K562 (cell line): ENCODE data around the gene DTX1. TPM values are rescaled to one million over a fixed set of nuclear protein-coding genes. Genes with fewer than 3 reads are reported as not detected.

Experiments
- ARID2 ChIP-seq: fragments of 450-650 bp; IDR thresholded peaks from 2 replicates; pipeline ENCODE4 v1.6.1; 2017; ENCODE audit warnings: antibody characterized with exemption, mild to moderate bottlenecking
- ATF7 ChIP-seq: fragments of 450-650 bp; IDR thresholded peaks from 2 replicates; pipeline ENCODE4 v1.7.1; 2014; ENCODE audit warnings: mild to moderate bottlenecking, moderate library complexity
- BHLHE40 ChIP-seq: IDR thresholded peaks from 2 replicates; pipeline ENCODE4 v1.6.1; 2011; ENCODE audit warnings: low read length, improper control_type of control experiment
- CCNT2 ChIP-seq: IDR thresholded peaks from 2 replicates; pipeline ENCODE4 v1.6.1; 2011; ENCODE audit warnings: borderline replicate concordance, low read depth, mild to moderate bottlenecking, moderate library complexity, mixed read lengths, low read length; ENCODE audit not compliant: insufficient read length; ENCODE audit errors: extremely low read depth
- EP400 ChIP-seq: fragments of 450-650 bp; IDR thresholded peaks from 2 replicates; pipeline ENCODE4 v1.6.1; 2017; ENCODE audit warnings: antibody characterized with exemption, mild to moderate bottlenecking, moderate library complexity
- ETV5 ChIP-seq: sonication (generic); formaldehyde crosslinking; IDR thresholded peaks from 2 replicates; pipeline ENCODE4 v1.4.0; 2020; ENCODE audit warnings: low read depth, mild to moderate bottlenecking, missing genetic modification reagents
- FUS ChIP-seq: fragments of 200-400 bp; formaldehyde crosslinking; optimal IDR thresholded peaks from 2 replicates; pipeline ENCODE3; 2017; ENCODE audit warnings: low read depth, low read length
- HINFP ChIP-seq: fragments of 450-650 bp; conservative IDR thresholded peaks from 2 replicates; pipeline ENCODE4 v1.6.1; 2016; ENCODE audit warnings: missing genetic modification characterization, low read depth, mild to moderate bottlenecking, control low read depth, missing compliant biosample characterization
- JUND ChIP-seq, 2 experiments: IDR thresholded peaks; 2 replicates in 1 of 2; 3 replicates in 1 of 2; pipeline ENCODE4 v1.6.1; 2011; ENCODE audit warnings: borderline replicate concordance in 2 of 2, low read depth in 2 of 2, low read length in 2 of 2, improper control_type of control experiment in 1 of 2, missing biosample characterization in 1 of 2, missing genetic modification characterization in 1 of 2, missing genetic modification reagents in 1 of 2
- MYBL2 ChIP-seq, 2 experiments: fragments of 450-650 bp in 1 of 2; sonication (generic) in 1 of 2; formaldehyde crosslinking in 1 of 2; IDR thresholded peaks; 2 replicates each; pipeline versions ENCODE4 v1.6.1 to v1.8.1; 2017 to 2022; ENCODE audit warnings: borderline replicate concordance in 1 of 2, inconsistent platforms in 1 of 2, low read depth in 1 of 2, mild to moderate bottlenecking in 1 of 2, missing genetic modification reagents in 1 of 2, moderate library complexity in 1 of 2
- PHTF2 ChIP-seq: fragments of 250-450 bp; sonication (Bioruptor Pico); IDR thresholded peaks from 2 replicates; pipeline ENCODE4 v1.5.0; 2021; ENCODE audit warnings: mild to moderate bottlenecking
- TFAM ChIP-seq: fragments of 250-450 bp; sonication (Bioruptor Pico); conservative IDR thresholded peaks from 2 replicates; pipeline ENCODE4 v1.5.0; 2021; ENCODE audit warnings: mild to moderate bottlenecking, moderate library complexity
- TFAP4 ChIP-seq: sonication (generic); formaldehyde crosslinking; IDR thresholded peaks from 2 replicates; pipeline ENCODE4 v1.8.0; 2022; ENCODE audit warnings: missing genetic modification reagents, mild to moderate bottlenecking, moderate library complexity, borderline replicate concordance
- THAP12 ChIP-seq: fragments of 250-450 bp; sonication (Bioruptor Pico); IDR thresholded peaks from 2 replicates; pipeline ENCODE4 v1.9.0; 2021; ENCODE audit warnings: mild to moderate bottlenecking, inconsistent platforms
- ZNF165 ChIP-seq: fragments of 250-450 bp; sonication (Bioruptor Pico); IDR thresholded peaks from 2 replicates; pipeline ENCODE4 v1.4.0; 2020; ENCODE audit warnings: borderline replicate concordance
- ZNF274 ChIP-seq: IDR thresholded peaks from 2 replicates; pipeline ENCODE4 v1.6.1; 2011; ENCODE audit warnings: low read depth, mild to moderate bottlenecking, low read length, moderate library complexity, borderline replicate concordance
- ZNF277 ChIP-seq: fragments of 250-450 bp; sonication (Bioruptor Pico); IDR thresholded peaks from 2 replicates; pipeline ENCODE4 v1.8.0; 2022; ENCODE audit warnings: inconsistent platforms, mild to moderate bottlenecking, moderate library complexity, borderline replicate concordance
- ZNF347 ChIP-seq: fragments of 450-650 bp; formaldehyde crosslinking; IDR thresholded peaks from 2 replicates; pipeline ENCODE4 v1.4.0; 2020; ENCODE audit warnings: low read depth, mild to moderate bottlenecking, moderate library complexity
- ZNF586 ChIP-seq: fragments of 450-650 bp; formaldehyde crosslinking; conservative IDR thresholded peaks from 2 replicates; pipeline ENCODE4 v1.4.0; 2020; ENCODE audit warnings: mild to moderate bottlenecking, moderate library complexity
- polyA plus RNA-seq, 8 experiments: library from polyadenylated mRNA; depleted of rRNA in 4 of 8; stranded (reverse) in 5 of 8; unstranded in 3 of 8; fragments of >200 nt; fragmentation: Nextera tagmentation in 2 of 8; fragmentation: Illumina TruSeq in 1 of 8; extraction: Ambion mirVana in 2 of 8; extraction: Trizol in 1 of 8; gene quantifications; 2 replicates each; pipeline versions ENCODE4 v1.2.1 to v1.2.3, GENCODE V29; 2011 to 2014; ENCODE audit warnings: inconsistent platforms in 1 of 8, missing spikeins in 1 of 8
- total RNA-seq, 7 experiments: library from RNA; depleted of rRNA in 6 of 7; stranded (reverse); fragments of >200 nt in 6 of 7; fragmentation: Illumina TruSeq in 2 of 7; extraction: Trizol in 2 of 7; gene quantifications; 2 replicates each; pipeline versions ENCODE4 v1.2.1 to v1.2.3, GENCODE V29; 2011 to 2021; ENCODE audit warnings: low replicate concordance in 1 of 7

DTX1 gene
- total and polyA plus RNA-seq, 9 of the 15 experiments (the other 6 are each of a cell fraction or from before 2014, with no cell fraction given), result not detected

GRCh38 chr12:113136128-113136989, 79.8 kb downstream of the DTX1 start (continued):
- TF ChIP-seq JUND (IDR thresholded peaks at IDR 0.05; ENCODE audit: borderline replicate concordance, low read depth, low read length), result no peak
- TF ChIP-seq JUND (tag; IDR thresholded peaks at IDR 0.05; ENCODE audit: borderline replicate concordance, low read depth, low read length), result no peak
- TF ChIP-seq ZNF586 (CRISPR knock-in tag), result no peak
- TF ChIP-seq BHLHE40, result peak; percentile 28; the same call in 1 of the 2 replicates
- TF ChIP-seq ZNF274, result no peak
- TF ChIP-seq PHTF2 (CRISPR knock-in tag), result no peak
- TF ChIP-seq ZNF347 (CRISPR knock-in tag), result no peak
- no peak for TF ChIP-seq HINFP
- TF ChIP-seq ATF7, result 0 out of 2 replicates have a peak, but pooled peaks have one; percentile 27
- TF ChIP-seq TFAM (CRISPR knock-in tag), result no peak
- no peak for TF ChIP-seq ARID2
- no peak for TF ChIP-seq ZNF277 (CRISPR knock-in tag)
- TF ChIP-seq TFAP4, result no peak
- no peak for TF ChIP-seq ETV5 (CRISPR knock-in tag)
- TF ChIP-seq FUS, result no peak
- TF ChIP-seq CCNT2, result no peak
- no peak for TF ChIP-seq EP400
- TF ChIP-seq ZNF165 (CRISPR knock-in tag), result no peak
- TF ChIP-seq MYBL2 (IDR thresholded peaks at IDR 0.05; ENCODE audit: low read depth), result no peak
- no peak for TF ChIP-seq MYBL2 (CRISPR knock-in tag; IDR thresholded peaks at IDR 0.05; ENCODE audit: borderline replicate concordance)
- TF ChIP-seq THAP12 (CRISPR knock-in tag), result no peak
